BE2C (cell line): ENCODE data around the gene CHCHD3.
A peak's percentile ranks its signal among the peaks of the same experiment; 100 is the strongest.

ENCODE experiments used
- DNase-seq: peaks from one replicate; pipeline ENCODE4 v3.0.0-alpha.2; 2020
- H3K27me3 ChIP-seq: fragments of 250-450 bp; sonication (Bioruptor Pico); 2 replicates; pipeline ENCODE4 v1.5.1; 2020; ENCODE audit warnings: mild to moderate bottlenecking
- H3K36me3 ChIP-seq: fragments of 250-450 bp; sonication (Bioruptor Pico); 2 replicates; pipeline ENCODE4 v1.5.1; 2020; ENCODE audit warnings: mild to moderate bottlenecking
- H3K4me1 ChIP-seq: fragments of 250-450 bp; sonication (Bioruptor Pico); 2 replicates; pipeline ENCODE4 v1.5.1; 2020
- H3K4me3 ChIP-seq: 2 replicates; pipeline ENCODE4 v1.5.1; 2011; ENCODE audit warnings: low read depth, low read length
- H3K9me3 ChIP-seq: fragments of 250-450 bp; sonication (Bioruptor Pico); 2 replicates; pipeline ENCODE4 v1.5.1; 2020
- CTCF ChIP-seq: IDR thresholded peaks from 2 replicates; pipeline ENCODE4 v1.5.1; 2012; ENCODE audit warnings: mild to moderate bottlenecking, low read depth, low read length

The CHCHD3 gene

GRCh38 chr7:132837529-132837928 lies 244.4 kb downstream of the CHCHD3 start:
- Histone ChIP-seq H3K36me3 (peaks cover 12% of the 10 kb centered on the region), H3K4me3 (no peak overlapping the region), H3K27me3 (no peaks in the 10 kb centered on the region), H3K4me1 (peaks cover 6% of the 10 kb centered on the region), H3K9me3 (no peaks in the 10 kb centered on the region)
- no peak for TF ChIP-seq CTCF
- DNase-seq = no peak

- Histone ChIP-seq H3K27me3 (no peaks in the 10 kb centered on the region), H3K4me1 (peaks cover 6% of the 10 kb centered on the region), H3K36me3 (peaks cover 12% of the 10 kb centered on the region), H3K9me3 (no peaks in the 10 kb centered on the region), H3K4me3 (no peak overlapping the region)
- TF ChIP-seq CTCF = no peak
- no peak for DNase-seq
Observed at GRCh38 chr7:132836746-132837145, 245.1 kb downstream of the CHCHD3 start.

GRCh38 chr7:132830941-132831340 lies 250.9 kb downstream of the CHCHD3 start:
- no peak for TF ChIP-seq CTCF

GRCh38 chr7:132828502-132828901 lies 253.4 kb downstream of the CHCHD3 start:
- H3K9me3 ChIP-seq = no peaks in the 10 kb centered on the region
- peaks cover 7% of the 10 kb centered on the region for H3K36me3 ChIP-seq
- H3K4me1 ChIP-seq = peaks cover 32% of the 10 kb centered on the region
- no peaks in the 10 kb centered on the region for H3K27me3 ChIP-seq
- peak; percentile 25 for DNase-seq
- no peak for TF ChIP-seq CTCF
- H3K4me3 ChIP-seq = no peak overlapping the region

More at GRCh38 chr7:132830941-132831340, 250.9 kb downstream of the CHCHD3 start:
- Histone ChIP-seq H3K9me3 (no peaks in the 10 kb centered on the region), H3K4me3 (no peak overlapping the region), H3K27me3 (no peaks in the 10 kb centered on the region), H3K4me1 (peaks cover 29% of the 10 kb centered on the region), H3K36me3 (peaks cover 10% of the 10 kb centered on the region)
- no peak for DNase-seq

- no peak for TF ChIP-seq CTCF
- H3K4me1 ChIP-seq = peaks cover 30% of the 10 kb centered on the region
- DNase-seq = no peak
- no peaks in the 10 kb centered on the region for H3K9me3 ChIP-seq
- no peaks in the 10 kb centered on the region for H3K27me3 ChIP-seq
- H3K4me3 ChIP-seq = no peak overlapping the region
- peaks cover 7% of the 10 kb centered on the region for H3K36me3 ChIP-seq
Observed at GRCh38 chr7:132825932-132826835, 255.7 kb downstream of the CHCHD3 start.

- peaks cover 21% of the 10 kb centered on the region for H3K4me1 ChIP-seq
- no peak overlapping the region for H3K4me3 ChIP-seq
- no peak for TF ChIP-seq CTCF
- no peaks in the 10 kb centered on the region for H3K9me3 ChIP-seq
- H3K36me3 ChIP-seq = peaks cover 7% of the 10 kb centered on the region
- no peak for DNase-seq
- no peaks in the 10 kb centered on the region for H3K27me3 ChIP-seq
Observed at GRCh38 chr7:132825222-132825621, 256.7 kb downstream of the CHCHD3 start.
